ENCODE results near the gene ANKRD52.
"Not testable (repeated sequence)": the region's sequence is repeated elsewhere in the genome, so short reads cannot be mapped to it uniquely, and the experiment has no call there.

DNA sequence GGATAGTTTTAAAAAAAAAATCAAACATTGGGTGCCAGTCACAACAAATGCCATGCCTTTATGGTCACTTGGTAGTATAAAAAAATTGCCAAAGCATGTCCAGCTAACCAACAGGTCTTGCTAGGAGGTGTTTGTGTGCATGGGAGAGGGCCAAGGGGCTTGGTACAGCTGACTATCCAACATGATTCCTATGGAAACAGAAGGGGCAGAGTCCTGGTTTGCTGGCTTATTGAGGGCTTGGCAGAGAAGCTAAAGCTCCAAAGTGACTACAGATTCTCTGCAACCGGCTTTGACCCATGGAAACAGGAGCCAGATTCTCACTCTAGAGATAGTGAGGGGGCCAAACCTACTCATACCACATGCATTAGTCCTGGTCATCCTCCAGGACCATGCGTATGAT is 14.3 kb upstream of the ANKRD52 start:
- TF ChIP-seq, protein P1, sequence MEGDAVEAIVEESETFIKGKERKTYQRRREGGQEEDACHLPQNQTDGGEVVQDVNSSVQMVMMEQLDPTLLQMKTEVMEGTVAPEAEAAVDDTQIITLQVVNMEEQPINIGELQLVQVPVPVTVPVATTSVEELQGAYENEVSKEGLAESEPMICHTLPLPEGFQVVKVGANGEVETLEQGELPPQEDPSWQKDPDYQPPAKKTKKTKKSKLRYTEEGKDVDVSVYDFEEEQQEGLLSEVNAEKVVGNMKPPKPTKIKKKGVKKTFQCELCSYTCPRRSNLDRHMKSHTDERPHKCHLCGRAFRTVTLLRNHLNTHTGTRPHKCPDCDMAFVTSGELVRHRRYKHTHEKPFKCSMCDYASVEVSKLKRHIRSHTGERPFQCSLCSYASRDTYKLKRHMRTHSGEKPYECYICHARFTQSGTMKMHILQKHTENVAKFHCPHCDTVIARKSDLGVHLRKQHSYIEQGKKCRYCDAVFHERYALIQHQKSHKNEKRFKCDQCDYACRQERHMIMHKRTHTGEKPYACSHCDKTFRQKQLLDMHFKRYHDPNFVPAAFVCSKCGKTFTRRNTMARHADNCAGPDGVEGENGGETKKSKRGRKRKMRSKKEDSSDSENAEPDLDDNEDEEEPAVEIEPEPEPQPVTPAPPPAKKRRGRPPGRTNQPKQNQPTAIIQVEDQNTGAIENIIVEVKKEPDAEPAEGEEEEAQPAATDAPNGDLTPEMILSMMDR (conservative IDR thresholded peaks at IDR 0.05; ENCODE audit: low read length) = not testable (repeated sequence)
- not testable (repeated sequence) for TF ChIP-seq EZH2phosphoT487 (IDR thresholded peaks at IDR 0.05; ENCODE audit: borderline replicate concordance)
